Activated T-cell treated with anti-CD3 and anti-CD28 coated beads for 48 hours (primary cell): Measurements from ENCODE around the gene HNRNPA3.
"Not testable (repeated sequence)": the region's sequence is repeated elsewhere in the genome, so short reads cannot be mapped to it uniquely, and the experiment has no call there.

ENCODE experiments used
- DNase-seq: peaks from one replicate; pipeline ENCODE4 v3.0.0-alpha.2; 2020; ENCODE audit warnings: low read depth

HNRNPA3 gene

DNA sequence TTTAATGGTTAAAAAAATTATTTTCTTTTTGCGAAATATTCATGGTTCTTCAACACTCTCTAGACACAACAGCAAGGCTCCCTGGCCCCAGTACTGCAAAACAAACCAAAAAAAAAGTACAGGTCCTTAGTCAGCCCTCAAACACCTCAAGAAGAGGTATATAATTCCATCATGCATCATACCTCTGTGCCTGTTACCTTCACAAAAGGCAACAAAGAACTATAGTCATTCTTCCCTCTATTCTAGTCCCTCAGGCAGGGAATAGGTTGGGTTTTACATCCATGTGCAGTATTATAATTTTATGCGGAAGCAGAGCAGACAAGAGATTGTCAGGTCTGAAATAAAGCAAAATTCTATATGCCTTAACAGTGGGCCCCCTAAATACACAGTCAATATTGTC is 43.4 kb downstream of the HNRNPA3 start:
- DNase-seq = no peak

DNA sequence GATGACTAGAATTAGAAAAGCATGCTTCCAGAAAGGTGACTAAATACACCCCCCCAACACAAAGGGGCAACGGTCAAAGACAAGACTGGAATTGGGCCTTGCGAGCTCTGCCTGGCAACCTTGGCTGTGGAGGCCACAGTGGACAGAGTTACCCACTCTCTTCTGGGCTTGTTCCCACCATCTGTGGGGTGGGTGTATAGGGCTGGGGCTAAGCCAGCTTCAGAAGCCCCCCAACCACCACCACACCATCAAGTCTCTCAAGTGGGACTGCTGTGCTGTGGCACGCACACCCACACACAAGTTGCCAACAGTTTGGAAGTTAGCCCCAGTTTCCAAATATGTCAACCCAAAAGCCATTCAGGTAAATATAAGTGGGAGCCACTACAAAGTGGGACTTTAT is 44.1 kb downstream of the HNRNPA3 start:
- DNase-seq = no peak

DNA sequence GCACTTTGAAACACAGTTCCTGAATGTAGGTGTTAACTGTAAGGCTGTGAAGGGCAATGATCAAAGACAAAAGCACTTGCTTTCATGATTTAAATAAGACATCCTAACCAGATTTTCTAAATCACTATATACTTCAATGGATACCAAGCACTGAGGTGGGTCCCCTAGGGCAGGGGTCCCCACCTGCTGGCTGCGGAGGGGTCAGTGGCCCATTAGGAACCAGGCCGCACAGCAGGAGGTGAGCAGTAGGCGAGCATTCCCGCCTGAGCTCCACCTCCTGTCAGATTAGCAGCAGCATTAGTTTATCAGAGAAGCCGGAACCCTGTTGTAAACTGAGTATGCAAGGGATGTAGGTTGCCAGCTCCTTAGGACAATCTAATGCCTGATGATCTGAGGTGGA is 44.9 kb downstream of the HNRNPA3 start:
- no peak for DNase-seq

DNA sequence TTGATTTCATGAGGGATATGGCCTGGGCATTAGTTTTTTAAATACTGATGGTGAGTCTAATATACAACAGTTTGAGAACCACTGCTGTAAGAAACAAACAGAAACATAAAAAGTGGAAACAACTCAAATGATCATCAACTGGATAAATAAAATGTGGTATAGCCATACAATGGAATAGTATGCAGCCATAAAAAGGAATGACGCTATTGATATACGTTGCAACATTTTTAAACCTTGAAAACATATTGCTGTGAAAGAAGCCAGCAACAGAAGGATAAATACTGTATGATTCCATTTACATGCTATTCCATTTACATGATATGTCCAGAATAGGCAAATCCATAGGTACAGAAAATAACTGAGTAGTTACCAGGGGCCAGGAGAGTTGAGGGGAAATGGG is 45.5 kb downstream of the HNRNPA3 start:
- DNase-seq = no peak

DNA sequence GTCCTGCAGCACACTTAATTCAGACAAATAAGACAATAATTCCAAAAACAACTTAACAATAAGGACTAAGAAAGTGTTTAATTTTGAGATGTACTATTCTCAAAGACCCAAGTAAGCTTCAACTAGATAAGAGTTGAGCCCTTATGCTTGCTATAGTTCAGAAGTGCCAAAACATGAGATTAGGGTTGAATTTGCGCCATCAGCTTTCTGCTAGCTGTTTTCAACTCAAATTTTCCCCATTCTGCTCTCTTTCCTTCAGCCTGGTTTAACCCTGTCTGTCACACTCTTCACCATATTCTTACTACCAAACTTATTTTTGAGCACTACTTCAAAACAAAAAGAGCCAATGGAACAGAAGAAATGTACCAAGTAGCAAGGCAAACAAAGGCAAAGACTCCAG is 47.8 kb downstream of the HNRNPA3 start:
- no peak for DNase-seq

DNA sequence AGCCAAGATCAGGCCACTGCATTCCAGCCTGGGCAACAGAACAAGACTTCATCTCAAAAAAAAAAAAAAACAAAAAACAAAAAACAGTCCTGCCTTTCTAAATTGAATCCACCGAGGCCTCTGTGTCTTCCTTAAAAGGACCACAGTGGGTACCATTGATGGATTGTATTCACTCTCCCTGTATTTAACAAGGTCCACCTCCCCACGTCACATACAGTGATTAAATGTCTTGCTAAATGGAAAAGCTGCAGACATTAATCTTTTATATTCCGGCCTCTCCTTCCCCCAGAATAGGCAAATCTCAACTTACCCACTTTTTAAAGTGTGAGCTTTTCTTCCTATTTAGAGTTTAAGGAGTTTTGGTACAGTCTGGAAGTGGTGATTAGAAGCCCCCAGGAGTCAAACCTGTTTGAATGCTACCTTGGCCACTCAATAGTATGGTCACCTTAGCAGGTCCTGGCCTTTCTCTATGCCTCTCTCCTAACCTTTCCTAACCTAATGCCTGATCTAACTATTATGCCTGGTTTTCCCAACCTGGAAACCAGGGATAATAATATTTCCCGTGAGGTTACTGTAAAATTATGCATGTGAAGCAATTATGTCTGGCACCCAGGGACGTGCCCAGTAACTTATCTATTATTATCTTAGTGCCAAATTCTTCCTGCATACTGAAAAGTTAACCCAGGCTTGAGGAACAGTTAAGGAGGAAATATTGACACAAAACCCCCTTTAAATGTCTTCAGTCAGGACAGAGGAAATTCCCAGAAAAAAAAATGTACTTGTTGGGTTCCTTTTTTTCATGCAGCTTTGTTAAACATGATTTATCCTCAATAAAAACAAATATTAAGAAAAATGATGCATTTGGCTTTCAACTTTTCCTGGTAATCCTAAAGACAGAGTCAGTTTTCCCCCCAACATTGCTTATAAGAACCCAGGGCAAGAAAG is 48.8 kb downstream of the HNRNPA3 start:
- no peak for DNase-seq

DNA sequence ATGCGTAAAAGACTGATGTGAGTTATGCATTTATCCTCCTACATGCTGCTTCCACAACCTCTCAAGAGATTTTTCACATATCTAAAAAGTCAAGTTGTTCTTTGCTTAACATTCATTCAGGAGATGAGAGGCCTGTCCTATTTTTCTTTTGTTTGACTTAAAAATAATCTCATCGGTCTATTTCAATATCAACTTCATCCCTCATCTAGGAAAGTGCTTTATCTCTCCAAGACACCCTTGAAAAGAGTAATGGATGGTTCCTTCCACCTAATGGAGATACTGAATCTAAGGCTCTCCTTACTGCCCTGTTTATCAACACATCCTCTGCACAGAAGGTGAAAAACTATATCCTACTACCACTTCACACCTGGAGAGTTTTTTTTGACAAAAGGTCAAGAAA is 49.5 kb downstream of the HNRNPA3 start:
- no peak for DNase-seq

DNA sequence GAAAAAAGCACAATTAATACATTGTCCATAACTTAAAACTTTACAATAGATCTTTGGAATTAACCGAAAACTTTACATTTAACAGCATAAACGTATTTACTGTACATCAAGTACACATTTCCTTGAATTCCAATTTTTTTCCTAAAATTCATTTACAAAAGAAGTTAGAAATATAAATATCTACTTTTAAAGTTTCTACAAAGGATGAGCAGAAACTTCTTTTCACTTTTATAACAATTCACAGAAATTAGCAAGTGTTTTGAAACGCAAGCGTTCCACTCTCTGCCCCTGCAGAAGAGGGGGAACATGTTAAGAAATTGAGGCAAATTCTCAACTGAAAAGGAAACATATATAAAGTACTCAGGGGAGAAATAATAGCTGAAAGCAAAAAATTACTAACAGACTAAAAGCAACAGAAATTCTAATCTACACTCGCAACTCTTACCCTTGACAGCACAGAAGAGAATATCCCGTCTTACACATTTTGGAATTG is 50.4 kb downstream of the HNRNPA3 start:
- DNase-seq = no peak

DNA sequence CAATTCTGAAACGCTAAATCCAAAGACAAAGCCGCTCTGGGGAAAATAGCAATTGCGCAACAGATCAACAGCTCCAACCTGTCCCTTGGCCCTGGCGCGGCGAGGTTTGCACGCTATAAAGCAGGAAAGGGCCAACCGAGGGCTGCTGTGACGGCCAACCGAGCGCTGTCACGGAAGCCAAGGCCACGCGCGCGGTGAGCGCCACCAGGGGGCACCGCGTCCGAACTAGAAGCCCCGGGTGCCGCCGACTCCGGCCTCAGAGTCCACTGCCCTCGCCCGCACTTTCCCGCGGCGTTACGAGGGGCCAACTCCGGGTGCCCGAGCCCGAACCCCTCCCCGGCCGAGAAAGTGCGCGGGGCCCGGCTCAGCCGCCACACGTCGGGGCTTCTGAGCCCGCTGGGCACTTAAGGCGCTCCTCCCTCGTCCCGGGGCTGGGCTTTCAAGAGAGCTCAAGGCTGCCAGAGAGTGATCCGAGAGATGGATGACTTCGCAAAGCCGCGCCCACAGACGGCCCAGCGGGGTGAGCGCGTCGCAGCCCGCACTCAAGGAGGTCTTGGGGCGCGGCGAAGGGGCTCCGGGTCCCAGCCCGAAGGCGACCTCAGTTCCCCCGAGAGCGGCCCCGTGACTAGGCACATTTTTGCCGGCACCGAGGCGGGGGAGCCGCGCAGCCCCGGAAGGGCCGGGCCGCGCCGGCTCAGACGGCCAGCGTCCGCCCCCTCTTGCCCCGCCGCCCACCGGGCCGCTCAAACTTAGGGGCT is 51.0 kb downstream of the HNRNPA3 start:
- DNase-seq = peak; percentile 88

DNA sequence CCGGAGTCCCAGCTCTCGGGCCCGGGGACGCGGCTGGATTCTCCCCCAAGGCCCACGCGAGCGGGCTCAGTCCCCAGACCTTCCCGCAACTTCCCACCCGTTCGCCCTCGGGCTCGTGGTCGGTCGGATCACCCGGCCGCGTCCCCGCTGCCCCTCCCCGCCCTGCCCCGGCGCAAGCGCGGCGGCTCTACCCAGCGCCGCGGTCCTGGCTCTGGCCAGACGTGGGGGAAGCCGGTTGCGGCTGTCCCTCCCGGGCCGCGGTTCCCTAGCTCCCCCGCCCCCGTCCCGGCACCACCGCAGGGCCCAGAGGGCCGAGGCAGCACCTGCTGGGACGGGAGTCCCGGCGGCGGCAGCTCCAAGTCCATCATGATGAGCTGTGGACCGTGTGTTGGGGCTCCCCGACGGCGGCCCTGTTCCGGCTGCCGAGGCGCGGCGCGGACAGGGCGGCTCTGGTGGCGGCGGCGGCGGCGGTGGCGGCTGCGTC is 51.7 kb downstream of the HNRNPA3 start:
- DNase-seq = no peak

DNA sequence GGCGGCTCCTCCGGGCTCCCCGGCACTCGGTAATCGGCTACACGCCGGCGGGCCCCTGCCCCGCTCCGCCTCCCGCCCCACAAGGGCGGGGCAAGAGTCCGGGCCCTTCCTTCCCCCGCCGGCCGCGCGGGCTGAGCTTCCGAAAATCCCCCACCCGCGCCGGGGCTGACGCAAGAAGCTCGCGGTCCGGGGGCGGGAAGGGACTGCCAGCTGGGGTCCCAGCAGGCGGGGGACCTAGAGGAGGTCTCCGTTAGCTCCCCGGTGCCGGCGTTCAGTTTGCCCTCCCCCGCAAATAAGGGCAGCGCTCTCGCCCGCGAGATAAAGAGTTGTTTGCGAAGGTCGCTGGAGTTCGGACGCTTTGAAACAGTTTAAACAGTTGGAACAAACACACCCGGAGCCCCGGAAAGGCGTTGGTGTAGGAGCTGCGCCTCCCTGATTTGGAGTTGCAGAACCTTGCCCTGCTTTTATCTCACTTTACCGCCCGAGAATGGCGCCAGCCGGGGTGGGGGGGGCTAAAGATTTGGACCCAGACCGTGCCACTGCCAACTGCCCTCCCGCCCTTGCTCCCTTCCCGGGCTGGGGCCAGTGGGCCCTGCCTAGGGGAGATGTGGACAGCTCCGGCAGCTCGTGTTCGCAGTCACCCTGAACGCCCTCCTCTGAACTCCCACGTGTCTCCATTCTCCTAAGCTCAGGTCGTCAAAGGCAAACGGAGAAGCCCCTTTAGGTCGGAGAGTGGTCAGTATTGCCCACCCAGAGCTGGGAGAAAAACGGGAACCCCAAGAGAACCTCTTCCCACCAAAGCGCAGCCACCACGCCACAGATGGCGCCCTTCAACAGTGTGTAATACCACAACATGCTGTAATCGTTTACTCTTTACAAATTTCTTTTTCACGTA is 52.3 kb downstream of the HNRNPA3 start, which contains the start of gene NFE2L2:
NFE2L2 (minus strand) TSS at position 35 of the 895 bp plus-strand sequence. CDS start 151 bp downstream, outside the sequence.
- peak; percentile 94 for DNase-seq

DNA sequence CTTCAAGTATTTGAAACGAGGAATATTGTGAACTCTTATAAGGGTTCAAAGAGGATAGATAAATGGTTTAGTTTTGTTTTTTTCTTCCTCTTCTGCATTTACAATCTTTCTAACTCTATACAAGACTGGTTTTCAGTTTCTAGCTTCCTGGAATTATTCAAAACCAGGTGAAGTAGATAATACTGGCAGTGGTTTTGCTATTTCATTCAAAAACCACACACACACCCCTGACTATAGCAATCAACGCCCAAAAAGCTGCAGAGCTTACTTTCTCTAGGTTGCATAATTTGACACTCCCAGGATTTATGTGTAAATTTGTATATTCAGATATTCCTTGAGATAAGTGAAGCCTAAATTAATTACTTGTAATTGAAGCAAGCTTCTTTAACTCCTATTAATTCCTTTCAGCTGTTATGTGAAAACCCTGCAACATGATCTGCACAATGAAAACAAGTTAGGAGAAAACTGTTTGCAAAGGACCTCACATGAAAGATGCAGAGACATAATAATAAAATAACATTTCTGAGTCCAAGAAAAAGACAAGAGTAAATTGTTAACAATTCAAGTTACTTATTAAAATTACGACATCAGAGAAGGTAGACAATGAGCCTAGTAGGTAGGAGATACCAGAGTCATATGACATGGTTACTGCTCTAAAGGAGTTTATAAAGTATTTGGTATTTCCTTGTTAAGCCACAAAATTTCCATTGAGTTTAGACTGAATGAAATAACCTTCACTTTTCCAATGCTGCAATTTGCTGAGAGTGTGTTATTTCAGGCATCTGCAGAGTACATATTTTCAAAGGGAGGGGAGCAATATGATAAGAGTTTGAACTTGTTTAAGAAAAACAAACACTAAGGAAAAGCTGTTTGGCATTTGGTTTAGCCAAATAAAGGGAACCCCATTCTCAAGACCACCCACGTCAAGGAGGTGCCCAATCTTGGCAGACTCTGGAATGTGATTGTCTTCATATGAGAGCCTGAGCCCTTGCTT is 53.5 kb downstream of the HNRNPA3 start:
- no peak for DNase-seq

DNA sequence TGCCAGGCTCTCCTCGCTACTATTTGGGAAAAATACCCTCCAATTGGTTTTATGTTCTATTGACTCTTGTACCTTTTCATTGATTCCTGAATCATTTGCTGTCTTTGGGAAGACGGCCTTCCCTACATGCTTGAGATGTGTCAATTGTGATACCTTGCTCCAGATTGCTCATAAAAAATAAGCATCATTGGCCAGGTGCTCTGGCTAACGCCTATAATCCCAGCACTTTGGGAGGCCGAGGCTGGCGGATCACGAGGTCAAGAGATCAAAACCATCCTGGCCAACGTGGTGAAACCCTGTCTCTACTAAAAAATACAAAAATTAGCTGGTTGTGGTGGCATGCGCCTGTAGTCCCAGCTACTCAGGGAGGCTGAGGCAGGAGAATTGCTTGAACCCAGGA is 54.4 kb downstream of the HNRNPA3 start:
- DNase-seq = not testable (repeated sequence)

DNA sequence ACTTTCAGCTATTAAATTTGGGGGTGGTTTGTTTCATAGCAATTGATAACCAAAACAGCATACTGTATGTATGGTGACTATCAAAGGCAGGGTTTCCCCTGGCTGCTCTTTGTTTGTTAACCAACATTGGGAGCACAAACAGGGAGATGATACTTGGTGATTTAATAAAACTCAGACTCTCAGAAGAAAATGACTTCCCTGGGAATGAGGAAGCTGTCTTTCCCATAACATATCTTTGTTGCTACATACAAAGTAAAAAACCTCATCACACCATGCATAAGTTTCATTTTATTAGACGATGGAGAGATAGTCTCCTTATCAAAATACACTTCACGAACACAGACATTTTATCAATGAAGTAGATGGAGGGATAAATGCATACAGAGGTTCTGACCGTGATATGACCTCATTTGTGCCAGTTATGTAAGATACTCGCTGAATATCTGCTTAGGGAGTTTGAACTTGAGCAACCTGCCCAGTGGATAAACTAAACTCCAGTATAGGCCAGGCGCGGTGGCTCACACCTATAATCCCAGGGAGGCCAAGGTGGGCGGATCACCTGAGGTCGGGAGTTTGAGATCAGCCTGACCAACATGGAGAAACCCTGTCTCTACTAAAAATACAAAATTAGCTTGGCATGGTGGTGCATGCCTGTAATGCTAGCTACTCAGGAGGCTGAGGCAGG is 55.7 kb downstream of the HNRNPA3 start:
- DNase-seq = no peak

DNA sequence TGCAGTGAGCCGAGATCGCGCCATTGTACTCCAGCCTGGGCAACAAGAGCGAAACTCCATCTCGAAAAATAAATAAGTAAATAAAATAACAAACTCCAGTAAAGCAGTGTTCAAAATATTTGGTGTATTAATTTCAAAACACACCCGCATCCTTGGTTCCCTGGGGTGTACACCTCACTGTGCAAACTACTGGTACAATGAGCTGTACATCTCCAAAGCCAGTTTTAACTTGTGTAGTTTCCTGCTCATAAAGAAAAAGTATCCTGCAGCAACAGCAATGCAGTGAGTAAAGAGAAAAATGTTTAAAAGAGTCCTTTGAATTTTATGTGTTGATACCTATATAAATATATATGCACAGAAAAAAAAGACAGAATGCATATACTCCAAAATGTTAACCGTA is 56.3 kb downstream of the HNRNPA3 start:
- DNase-seq = no peak

DNA sequence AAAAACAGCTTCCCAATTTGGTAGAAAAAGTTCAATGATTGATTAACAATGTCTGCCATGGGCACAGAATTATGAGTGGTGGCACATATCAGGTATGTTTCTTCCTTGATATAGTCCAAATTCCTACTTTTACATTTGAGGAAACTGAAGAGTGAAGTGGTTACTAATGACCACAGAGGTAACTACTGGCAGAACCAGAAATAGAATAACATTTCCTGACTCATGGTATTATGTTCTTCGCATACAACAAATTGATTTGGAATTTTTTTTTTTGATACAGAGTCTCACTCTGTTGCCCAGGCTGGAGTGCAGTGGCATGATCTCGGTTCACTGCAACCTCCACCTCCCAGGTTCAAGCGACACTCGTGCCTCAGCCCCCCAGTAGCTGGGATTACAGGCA is 57.9 kb downstream of the HNRNPA3 start:
- DNase-seq = no peak

DNA sequence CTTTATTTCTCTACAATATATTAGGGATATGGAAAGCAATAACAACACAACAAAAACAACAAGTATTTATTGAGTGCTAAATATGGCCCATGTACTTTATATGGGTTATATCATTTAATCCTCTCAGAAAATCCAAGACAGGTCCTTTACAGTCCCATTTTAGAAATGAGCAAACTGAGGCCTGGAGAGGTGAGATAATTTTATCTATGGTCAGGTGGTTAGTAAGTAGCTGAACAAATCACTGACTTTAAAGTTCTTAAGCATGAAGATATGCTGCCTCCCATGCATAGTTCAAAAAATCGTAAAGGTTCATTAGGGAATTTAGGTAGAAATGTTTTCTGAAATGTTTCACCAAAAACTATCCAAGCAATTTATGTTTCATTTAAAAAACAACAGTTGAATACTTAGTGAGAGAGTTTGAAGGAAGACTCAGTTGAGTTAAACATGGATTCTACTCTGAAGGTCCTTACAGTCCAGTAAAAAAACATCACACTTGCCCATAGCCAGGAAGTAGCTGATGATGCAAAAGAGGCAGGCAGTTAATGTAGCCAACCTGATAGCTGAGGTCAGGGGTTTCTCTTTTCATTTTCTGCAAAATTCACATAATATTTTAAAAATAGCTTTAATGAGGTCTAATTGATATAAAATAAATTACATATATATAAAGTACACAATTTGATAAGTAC is 59.5 kb downstream of the HNRNPA3 start:
- DNase-seq = no peak

DNA sequence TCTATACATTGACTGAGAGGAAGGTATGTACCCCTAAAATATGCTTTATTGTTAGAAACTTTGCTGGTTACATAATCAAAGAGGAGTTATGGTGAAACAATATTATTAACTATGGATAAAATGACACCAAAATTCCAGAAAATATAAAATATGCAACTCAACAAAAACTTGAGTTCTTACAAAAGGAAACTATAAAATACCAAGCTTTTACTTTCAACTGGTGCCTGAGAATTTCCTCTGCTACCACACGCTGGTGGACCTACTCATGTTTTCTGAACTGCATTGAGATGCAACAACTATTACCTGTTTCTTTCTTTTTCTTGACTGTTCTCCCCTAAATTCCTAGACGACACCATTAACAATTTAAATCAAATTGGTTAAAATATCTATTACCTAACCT is 60.2 kb downstream of the HNRNPA3 start:
- DNase-seq = no peak

DNA sequence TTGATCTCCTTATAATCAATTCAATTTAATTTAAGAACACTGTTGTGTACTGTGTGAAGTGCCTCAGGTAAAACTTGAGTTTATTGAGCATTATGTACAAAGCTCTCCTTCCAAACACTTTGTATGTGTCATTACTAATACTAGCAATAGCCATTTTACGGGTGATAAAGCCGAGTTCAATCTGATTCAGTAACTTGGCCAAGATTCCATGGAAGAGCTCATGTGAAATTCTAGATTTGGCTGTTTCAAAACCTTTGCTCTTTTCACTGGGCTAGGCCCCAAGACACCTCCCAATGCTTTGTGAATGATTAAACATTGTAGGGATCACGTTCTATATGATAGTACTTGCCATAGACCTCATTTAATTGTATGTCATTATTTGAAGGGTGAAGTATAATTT is 60.8 kb downstream of the HNRNPA3 start:
- no peak for DNase-seq
